Measurements from ENCODE around the gene SPAG7.

SPAG7 gene

DNA sequence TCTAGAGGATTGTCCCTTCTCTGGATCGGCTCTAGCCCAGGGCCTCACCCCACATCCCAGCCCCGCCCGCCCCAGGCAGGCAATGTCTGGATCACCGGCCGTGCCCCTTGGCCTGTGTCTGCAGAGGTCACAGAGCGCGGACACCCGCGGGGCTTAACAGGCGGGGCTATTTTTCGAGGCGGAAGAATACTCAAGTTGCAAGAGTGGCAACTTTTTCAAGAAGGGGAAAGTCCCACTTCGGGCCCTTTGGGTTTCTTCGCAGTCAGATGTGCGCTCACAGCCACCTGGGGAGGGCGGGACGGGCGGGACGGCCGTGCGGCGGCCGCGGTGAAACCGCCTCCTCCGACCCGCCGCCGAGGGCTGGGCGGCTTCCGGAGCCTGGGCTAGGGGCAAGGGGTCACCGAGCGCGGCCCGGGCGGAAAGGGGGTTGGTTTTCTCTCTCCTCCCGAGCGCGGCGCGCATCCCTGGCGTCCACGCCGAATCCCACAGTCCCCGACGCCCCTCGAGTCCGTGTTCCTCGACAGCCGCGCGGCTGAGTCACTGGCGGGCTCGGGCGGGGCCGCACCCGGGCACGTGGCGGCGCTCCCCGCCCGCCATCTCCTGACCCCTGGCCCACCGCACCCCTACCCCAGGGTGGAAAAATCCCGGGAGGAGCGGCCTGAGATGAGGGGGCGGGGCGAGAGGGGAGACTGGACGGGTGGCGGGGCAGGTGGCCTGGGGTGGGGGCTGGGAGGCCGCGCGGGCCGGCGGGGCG is 18.1 kb downstream of the SPAG7 start:
- peak; percentile 87 for DNase-seq (ENCODE audit: extremely low spot score)
- CTCF ChIA-PET, result interaction anchor here (0.9 to 4.0 kb wide), 4 partner anchors 18 to 40 kb away, joined by 3 to 12 read pairs (median 8); partner anchors contain the start of genes CAMTA2 and SPAG7
- POLR2A ChIA-PET, result interaction anchor here (1.4 to 4.4 kb wide), 2 partner anchors 10 to 17 kb away, joined by 6 to 34 read pairs; partner anchors contain the start of genes RNF167, SLC25A11 and SPAG7
- TF ChIP-seq, protein P1, sequence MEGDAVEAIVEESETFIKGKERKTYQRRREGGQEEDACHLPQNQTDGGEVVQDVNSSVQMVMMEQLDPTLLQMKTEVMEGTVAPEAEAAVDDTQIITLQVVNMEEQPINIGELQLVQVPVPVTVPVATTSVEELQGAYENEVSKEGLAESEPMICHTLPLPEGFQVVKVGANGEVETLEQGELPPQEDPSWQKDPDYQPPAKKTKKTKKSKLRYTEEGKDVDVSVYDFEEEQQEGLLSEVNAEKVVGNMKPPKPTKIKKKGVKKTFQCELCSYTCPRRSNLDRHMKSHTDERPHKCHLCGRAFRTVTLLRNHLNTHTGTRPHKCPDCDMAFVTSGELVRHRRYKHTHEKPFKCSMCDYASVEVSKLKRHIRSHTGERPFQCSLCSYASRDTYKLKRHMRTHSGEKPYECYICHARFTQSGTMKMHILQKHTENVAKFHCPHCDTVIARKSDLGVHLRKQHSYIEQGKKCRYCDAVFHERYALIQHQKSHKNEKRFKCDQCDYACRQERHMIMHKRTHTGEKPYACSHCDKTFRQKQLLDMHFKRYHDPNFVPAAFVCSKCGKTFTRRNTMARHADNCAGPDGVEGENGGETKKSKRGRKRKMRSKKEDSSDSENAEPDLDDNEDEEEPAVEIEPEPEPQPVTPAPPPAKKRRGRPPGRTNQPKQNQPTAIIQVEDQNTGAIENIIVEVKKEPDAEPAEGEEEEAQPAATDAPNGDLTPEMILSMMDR (IDR thresholded peaks at IDR 0.05; ENCODE audit: control extremely low read depth, extremely low read depth, low read depth, missing control alignments), result no peak

- CTCF ChIA-PET, result interaction anchor here (2.3 to 4.0 kb wide), 2 partner anchors 31 to 40 kb away, joined by 6 to 11 read pairs; no protein-coding TSS in a partner anchor
- TF ChIP-seq, protein P1 (IDR thresholded peaks at IDR 0.05; ENCODE audit: control extremely low read depth, extremely low read depth, low read depth, missing control alignments), result no peak
- peak; percentile 86 for DNase-seq (ENCODE audit: extremely low spot score)
- POLR2A ChIA-PET, result interaction anchor here (1.4 to 4.4 kb wide), 2 partner anchors 9 to 18 kb away, joined by 6 to 34 read pairs; partner anchors contain the start of genes RNF167, SLC25A11 and SPAG7
These were observed 18.7 kb downstream of the SPAG7 start for GRCh38 chr17:4948931-4949320.

DNA sequence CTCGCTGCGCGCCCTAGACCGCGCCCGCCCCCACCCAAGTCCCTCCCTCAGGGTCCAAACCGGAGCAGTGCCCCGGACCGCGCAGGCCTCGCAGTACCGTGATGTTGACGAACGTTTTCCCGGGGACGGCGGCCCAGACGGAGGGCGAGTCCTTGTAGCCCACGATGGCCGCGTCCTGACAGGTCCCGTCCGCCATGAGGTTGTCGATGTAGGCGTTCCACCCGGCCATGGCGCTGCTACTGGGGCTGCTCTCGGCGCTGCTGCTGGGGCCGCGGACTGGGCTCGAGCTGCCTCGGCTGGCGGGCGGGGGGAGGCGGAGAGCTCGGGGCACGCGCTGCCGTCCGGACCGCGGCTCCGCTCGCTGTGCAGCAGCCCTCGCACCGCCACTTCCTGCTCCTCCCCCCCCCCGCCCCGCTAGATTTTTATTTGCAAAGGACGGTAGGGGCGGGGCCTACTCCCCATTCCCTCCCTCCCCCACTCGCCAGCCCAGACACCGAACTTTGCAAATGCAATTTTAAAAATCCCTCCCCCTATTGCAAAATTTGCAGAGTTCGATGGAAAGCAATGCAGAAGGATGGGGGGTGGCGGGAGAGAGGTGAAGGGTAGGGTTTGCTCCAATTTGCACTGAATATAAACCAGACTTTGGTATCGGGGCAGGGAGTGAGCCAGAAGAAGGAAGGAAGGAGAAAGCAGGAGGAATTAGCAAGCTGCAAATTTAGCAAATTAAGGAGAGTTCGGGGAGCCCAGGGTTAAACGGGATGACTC is 19.3 kb downstream of the SPAG7 start, which contains the start of gene PFN1:
PFN1 (minus strand) TSS at position 365 of the 765 bp plus-strand sequence; CDS start at position 229, 136 bp downstream.
- CTCF ChIA-PET, result interaction anchor here (2.3 to 4.0 kb wide), 3 partner anchors 8 to 39 kb away, joined by 6 to 11 read pairs (median 9); no protein-coding TSS in a partner anchor
- POLR2A ChIA-PET, result interaction anchor here (1.0 to 4.4 kb wide), 3 partner anchors 9 to 19 kb away, joined by 3 to 34 read pairs (median 6); partner anchors contain the start of genes RNF167, SLC25A11 and SPAG7
- peak; percentile 89 for DNase-seq (ENCODE audit: extremely low spot score)
- TF ChIP-seq, protein P1 (IDR thresholded peaks at IDR 0.05; ENCODE audit: control extremely low read depth, extremely low read depth, low read depth, missing control alignments), result no peak

DNA sequence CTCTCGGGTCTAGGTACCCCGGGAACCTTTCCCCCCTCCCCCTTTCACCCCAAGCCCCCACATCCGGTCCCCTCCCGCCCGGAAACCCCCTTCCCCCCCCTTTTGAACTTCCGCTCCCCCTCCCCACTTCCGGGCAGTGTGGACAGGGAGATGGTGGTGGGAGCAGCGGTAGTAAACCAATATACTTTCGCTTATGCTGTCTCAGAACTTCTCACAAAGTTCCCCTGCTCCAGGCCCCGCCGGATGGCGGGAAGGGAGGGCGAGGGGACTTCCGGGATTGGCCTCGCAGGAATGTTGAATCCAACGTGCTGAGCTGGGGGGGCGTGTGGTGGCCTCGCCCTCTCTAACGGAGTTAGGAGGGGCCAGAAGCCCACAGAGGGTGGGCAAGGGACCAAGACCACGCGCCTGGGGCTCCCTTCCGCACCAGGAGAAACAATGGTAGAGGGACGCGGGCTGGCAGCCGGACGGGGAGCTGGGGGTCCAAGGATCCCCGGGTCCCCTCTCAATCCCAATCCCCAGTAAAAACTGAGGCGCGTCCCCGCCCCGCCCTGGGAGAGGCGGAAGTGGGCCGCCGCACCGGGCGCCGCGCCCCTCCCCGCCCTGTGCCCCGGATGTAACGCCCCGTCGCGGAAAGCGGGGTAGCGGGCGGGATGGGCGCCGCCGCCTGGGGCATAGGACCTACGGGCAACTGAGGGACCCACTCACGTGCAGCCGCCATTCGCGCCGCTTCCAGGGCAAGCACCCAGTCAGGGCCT is 20.0 kb downstream of the SPAG7 start:
- peak; percentile 72 for DNase-seq (ENCODE audit: extremely low spot score)
- CTCF ChIA-PET, result interaction anchor here (1.5 to 4.0 kb wide), 4 partner anchors 9 to 38 kb away, joined by 4 to 11 read pairs (median 8); partner anchors contain the start of gene SPAG7
- POLR2A ChIA-PET, result interaction anchor here (1.0 to 1.4 kb wide), 2 partner anchors 8 to 20 kb away, joined by 3 to 6 read pairs; partner anchors contain the start of genes RNF167, SLC25A11 and SPAG7
- TF ChIP-seq, protein P1 (IDR thresholded peaks at IDR 0.05; ENCODE audit: control extremely low read depth, extremely low read depth, low read depth, missing control alignments), result no peak

DNA sequence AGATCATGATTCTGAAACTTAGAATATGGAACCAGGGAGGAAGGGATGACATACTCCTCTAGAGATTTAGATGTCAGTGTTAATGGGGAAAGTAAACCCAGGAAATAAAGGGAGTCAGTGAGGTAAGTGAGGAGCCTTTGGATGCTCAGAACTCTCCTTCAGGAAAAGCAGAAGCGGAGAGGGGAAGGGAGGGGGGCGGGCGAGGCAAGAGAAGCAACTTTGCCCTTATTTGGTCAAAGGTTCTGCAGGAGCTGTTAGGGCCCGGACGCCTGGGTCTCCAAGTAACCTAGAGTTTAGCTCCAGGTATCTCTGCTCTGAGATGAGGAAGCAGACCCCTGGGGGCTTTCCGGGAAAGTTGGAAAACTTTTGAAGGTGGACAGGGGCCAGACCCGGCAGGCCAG is 20.6 kb downstream of the SPAG7 start:
- ChIA-PET POLR2A (interaction anchor here (1.0 kb wide), 1 partner anchor 20 kb away, joined by 3 read pairs; the partner anchor contains the start of gene SPAG7), CTCF (interaction anchor here (1.2 to 4.0 kb wide), 4 partner anchors 9 to 51 kb away, joined by 3 to 11 read pairs (median 6); partner anchors contain the start of genes INCA1, KIF1C and SPAG7)
- TF ChIP-seq, protein P1 (IDR thresholded peaks at IDR 0.05; ENCODE audit: control extremely low read depth, extremely low read depth, low read depth, missing control alignments), result no peak
- no peak for DNase-seq (ENCODE audit: extremely low spot score)

All from GM10248 (cell line).